GM10266 (cell line): ENCODE data around the gene DNAH10.

Experiments
- DNase-seq: peaks from one replicate; pipeline ENCODE4 v3.0.0; 2012; ENCODE audit errors: extremely low spot score
- TF ChIP-seq, protein P1 (sequence below): IDR thresholded peaks from 2 replicates; pipeline ENCODE4 v1.5.1; 2012; ENCODE audit warnings: mild to moderate bottlenecking, low read depth; ENCODE audit not compliant: control insufficient read depth, insufficient read depth; ENCODE audit errors: missing control alignments

The DNAH10 gene

DNA sequence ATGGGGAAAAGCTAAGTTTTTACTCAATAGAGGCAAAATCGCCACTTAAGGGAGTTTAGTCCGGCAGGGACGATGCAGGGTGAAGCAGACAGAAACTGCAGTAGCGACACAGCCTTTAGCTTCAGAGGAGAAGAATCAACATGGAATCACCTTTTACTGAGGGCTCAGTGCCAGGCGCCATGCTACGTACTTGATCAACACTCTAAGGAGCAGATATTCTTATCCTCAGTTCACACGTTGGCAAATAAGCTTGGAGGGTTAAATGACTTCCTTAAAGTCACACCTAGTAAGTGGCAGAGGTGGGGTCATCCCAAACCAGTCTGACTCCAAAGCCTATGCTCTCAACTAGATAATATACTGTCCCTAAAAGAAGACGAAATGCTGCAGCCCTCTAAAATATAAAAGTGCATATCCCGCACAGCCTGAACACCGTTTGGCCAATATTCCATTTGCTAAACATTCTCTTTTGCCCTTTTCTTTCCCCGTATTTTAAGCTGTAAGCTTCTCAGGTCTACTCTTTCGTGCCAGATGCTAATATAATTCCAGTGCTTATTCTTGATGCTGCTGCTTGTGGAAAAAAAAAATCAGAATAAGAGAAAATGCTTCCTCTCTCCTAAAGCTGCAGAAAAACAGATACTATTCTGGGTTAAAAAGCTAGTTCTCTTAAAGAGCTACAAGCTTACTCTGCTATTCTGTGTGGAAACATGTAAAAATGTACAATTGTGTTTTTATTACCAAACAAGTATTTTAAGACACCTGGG, 199.7 kb downstream of the DNAH10 start:
- TF ChIP-seq, protein P1, sequence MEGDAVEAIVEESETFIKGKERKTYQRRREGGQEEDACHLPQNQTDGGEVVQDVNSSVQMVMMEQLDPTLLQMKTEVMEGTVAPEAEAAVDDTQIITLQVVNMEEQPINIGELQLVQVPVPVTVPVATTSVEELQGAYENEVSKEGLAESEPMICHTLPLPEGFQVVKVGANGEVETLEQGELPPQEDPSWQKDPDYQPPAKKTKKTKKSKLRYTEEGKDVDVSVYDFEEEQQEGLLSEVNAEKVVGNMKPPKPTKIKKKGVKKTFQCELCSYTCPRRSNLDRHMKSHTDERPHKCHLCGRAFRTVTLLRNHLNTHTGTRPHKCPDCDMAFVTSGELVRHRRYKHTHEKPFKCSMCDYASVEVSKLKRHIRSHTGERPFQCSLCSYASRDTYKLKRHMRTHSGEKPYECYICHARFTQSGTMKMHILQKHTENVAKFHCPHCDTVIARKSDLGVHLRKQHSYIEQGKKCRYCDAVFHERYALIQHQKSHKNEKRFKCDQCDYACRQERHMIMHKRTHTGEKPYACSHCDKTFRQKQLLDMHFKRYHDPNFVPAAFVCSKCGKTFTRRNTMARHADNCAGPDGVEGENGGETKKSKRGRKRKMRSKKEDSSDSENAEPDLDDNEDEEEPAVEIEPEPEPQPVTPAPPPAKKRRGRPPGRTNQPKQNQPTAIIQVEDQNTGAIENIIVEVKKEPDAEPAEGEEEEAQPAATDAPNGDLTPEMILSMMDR, result no peak
- DNase-seq, result no peak

- DNase-seq, result no peak
- TF ChIP-seq, protein P1, result no peak
These were observed 200.4 kb downstream of the DNAH10 start for GRCh38 chr12:123962513-123962912.

DNA sequence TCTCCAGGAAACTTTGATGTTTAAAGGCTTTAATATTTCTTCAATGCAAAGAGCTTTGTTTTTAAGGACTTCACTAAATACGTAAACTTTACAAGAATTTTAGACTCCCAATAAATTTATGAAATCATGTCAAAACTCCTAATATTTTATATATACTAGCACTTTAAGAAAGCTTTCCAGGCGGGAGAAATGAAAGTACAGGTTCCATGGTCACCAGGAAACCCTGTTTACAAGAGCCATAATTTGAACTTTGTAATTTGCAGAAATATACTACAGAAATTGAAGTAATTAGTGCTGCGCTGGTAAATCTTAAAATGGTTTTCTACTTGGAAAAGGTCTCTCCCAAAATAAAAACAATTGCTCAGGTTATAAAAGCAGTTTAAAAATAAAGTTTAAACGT, 201.7 kb downstream of the DNAH10 start:
- TF ChIP-seq, protein P1, result no peak
- DNase-seq, result no peak

DNA sequence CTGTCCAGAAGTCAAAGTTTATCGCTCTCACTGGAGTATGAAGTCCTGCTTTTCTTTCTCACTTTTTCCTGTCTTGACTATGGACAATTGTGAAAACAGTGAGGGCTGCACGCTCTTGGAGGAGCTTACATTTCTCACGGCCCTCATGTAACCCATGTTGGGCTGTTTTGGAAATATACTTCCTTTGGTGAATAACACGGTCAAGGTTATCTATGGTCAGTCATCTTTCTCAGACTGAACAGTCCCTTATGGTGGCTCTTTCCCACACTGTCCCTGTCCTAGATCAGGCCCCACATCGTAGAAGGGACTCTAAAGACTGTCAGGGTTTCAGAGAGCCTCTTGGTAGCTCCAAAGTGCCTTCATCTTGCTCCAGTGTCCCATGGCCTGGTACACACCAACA, 203.3 kb downstream of the DNAH10 start:
- TF ChIP-seq, protein P1, result no peak
- no peak for DNase-seq

- TF ChIP-seq, protein P1, result no peak
- no peak for DNase-seq
These were observed 204.5 kb downstream of the DNAH10 start for GRCh38 chr12:123966596-123966995.

GRCh38 chr12:123967121-123967586, 205.1 kb downstream of the DNAH10 start:
- TF ChIP-seq, protein P1, result no peak
- no peak for DNase-seq

GRCh38 chr12:123971449-123971769, 209.3 kb downstream of the DNAH10 start:
- TF ChIP-seq, protein P1, result no peak

More at GRCh38 chr12:123971449-123971769, 209.3 kb downstream of the DNAH10 start:
- DNase-seq, result no peak
